Measurements from ENCODE around the gene XRCC4. TPM values are rescaled to one million over a fixed set of nuclear protein-coding genes. Genes with fewer than 3 reads are reported as not detected.
"Not testable (repeated sequence)": the region's sequence is repeated elsewhere in the genome, so short reads cannot be mapped to it uniquely, and the experiment has no call there.

XRCC4 gene
- total RNA-seq, 2 donors from 2014 or later = 2.9 to 3.4 TPM

- no peak for DNase-seq
- Mint-ChIP-seq H3K4me3 (no peak overlapping the region), H3K36me3 (ENCODE audit: low read depth) (no peaks in the 10 kb centered on the region), H3K27me3 (no peaks in the 10 kb centered on the region), H3K4me1 (peaks cover 14% of the 10 kb centered on the region), H3K27ac (no peak overlapping the region)
- ATAC-seq = no peak
- no peaks in the 10 kb centered on the region for H3K9me3 ChIP-seq (ENCODE audit: control insufficient read depth, low read length, poor library complexity, severe bottlenecking)
Measured at GRCh38 chr5:83341815-83342334, 264.5 kb downstream of the XRCC4 start.

- no peaks in the 10 kb centered on the region for H3K36me3 Mint-ChIP-seq (ENCODE audit: low read depth)
- H3K27ac Mint-ChIP-seq = no peak overlapping the region
- ATAC-seq = no peak
- H3K9me3 ChIP-seq (ENCODE audit: control insufficient read depth, low read length, poor library complexity, severe bottlenecking) = no peaks in the 10 kb centered on the region
- H3K4me3 Mint-ChIP-seq = no peak overlapping the region
- DNase-seq = no peak
- H3K27me3 Mint-ChIP-seq = no peaks in the 10 kb centered on the region
- peaks cover 14% of the 10 kb centered on the region for H3K4me1 Mint-ChIP-seq
Measured at GRCh38 chr5:83342465-83342864, 265.1 kb downstream of the XRCC4 start.

GRCh38 chr5:83343299-83343698 is 266.0 kb downstream of the XRCC4 start:
- DNase-seq = no peak
- no peaks in the 10 kb centered on the region for H3K27me3 Mint-ChIP-seq
- H3K36me3 Mint-ChIP-seq (ENCODE audit: low read depth) = no peaks in the 10 kb centered on the region
- H3K4me3 Mint-ChIP-seq = no peak overlapping the region
- no peak overlapping the region for H3K27ac Mint-ChIP-seq
- H3K9me3 ChIP-seq (ENCODE audit: control insufficient read depth, low read length, poor library complexity, severe bottlenecking) = peaks cover 2% of the 10 kb centered on the region
- H3K4me1 Mint-ChIP-seq = peaks cover 14% of the 10 kb centered on the region
- no peak for ATAC-seq

GRCh38 chr5:83345423-83345822 is 268.1 kb downstream of the XRCC4 start:
- Mint-ChIP-seq H3K4me1 (peaks cover 7% of the 10 kb centered on the region), H3K27ac (no peak overlapping the region), H3K4me3 (no peak overlapping the region), H3K36me3 (ENCODE audit: low read depth) (peaks cover 3% of the 10 kb centered on the region), H3K27me3 (no peaks in the 10 kb centered on the region)
- peaks cover 2% of the 10 kb centered on the region for H3K9me3 ChIP-seq (ENCODE audit: control insufficient read depth, low read length, poor library complexity, severe bottlenecking)
- DNase-seq (no peak), ATAC-seq (no peak)

- Mint-ChIP-seq H3K4me3 (no peak overlapping the region), H3K27me3 (no peaks in the 10 kb centered on the region)
Measured at GRCh38 chr5:83348281-83348780, 271.0 kb downstream of the XRCC4 start.

GRCh38 chr5:83353231-83353630 is 275.9 kb downstream of the XRCC4 start:
- no peaks in the 10 kb centered on the region for H3K27me3 Mint-ChIP-seq
- no peak for DNase-seq

More at GRCh38 chr5:83348281-83348780, 271.0 kb downstream of the XRCC4 start:
- Mint-ChIP-seq H3K36me3 (ENCODE audit: low read depth) (peaks cover 3% of the 10 kb centered on the region), H3K4me1 (no peaks in the 10 kb centered on the region), H3K27ac (no peak overlapping the region)
- no peak for ATAC-seq
- no peak for DNase-seq
- peaks cover 2% of the 10 kb centered on the region for H3K9me3 ChIP-seq (ENCODE audit: control insufficient read depth, low read length, poor library complexity, severe bottlenecking)

GRCh38 chr5:83353774-83354173 is 276.4 kb downstream of the XRCC4 start:
- Mint-ChIP-seq H3K4me1 (peaks cover 2% of the 10 kb centered on the region), H3K27me3 (no peaks in the 10 kb centered on the region), H3K27ac (no peak overlapping the region), H3K4me3 (no peak overlapping the region), H3K36me3 (ENCODE audit: low read depth) (peaks cover 7% of the 10 kb centered on the region)
- ATAC-seq (no peak), DNase-seq (no peak)
- H3K9me3 ChIP-seq (ENCODE audit: control insufficient read depth, low read length, poor library complexity, severe bottlenecking) = no peaks in the 10 kb centered on the region

More at GRCh38 chr5:83353231-83353630, 275.9 kb downstream of the XRCC4 start:
- Mint-ChIP-seq H3K4me1 (peaks cover 2% of the 10 kb centered on the region), H3K36me3 (ENCODE audit: low read depth) (peaks cover 7% of the 10 kb centered on the region), H3K4me3 (no peak overlapping the region), H3K27ac (no peak overlapping the region)
- no peaks in the 10 kb centered on the region for H3K9me3 ChIP-seq (ENCODE audit: control insufficient read depth, low read length, poor library complexity, severe bottlenecking)
- no peak for ATAC-seq

- H3K4me1 Mint-ChIP-seq = peaks cover 2% of the 10 kb centered on the region
- no peak for ATAC-seq
Measured at GRCh38 chr5:83354958-83355357, 277.6 kb downstream of the XRCC4 start.

GRCh38 chr5:83355482-83356014 is 278.2 kb downstream of the XRCC4 start:
- ATAC-seq; H3K27ac Mint-ChIP-seq; H3K36me3 Mint-ChIP-seq (ENCODE audit: low read depth); H3K4me3 Mint-ChIP-seq; H3K27me3 Mint-ChIP-seq; DNase-seq; H3K9me3 ChIP-seq (ENCODE audit: control insufficient read depth, low read length, poor library complexity, severe bottlenecking); H3K4me1 Mint-ChIP-seq: not testable (repeated sequence)

More at GRCh38 chr5:83354958-83355357, 277.6 kb downstream of the XRCC4 start:
- H3K9me3 ChIP-seq (ENCODE audit: control insufficient read depth, low read length, poor library complexity, severe bottlenecking) = no peaks in the 10 kb centered on the region
- no peak overlapping the region for H3K27ac Mint-ChIP-seq
- H3K4me3 Mint-ChIP-seq = no peak overlapping the region
- H3K36me3 Mint-ChIP-seq (ENCODE audit: low read depth) = peaks cover 4% of the 10 kb centered on the region
- DNase-seq = no peak
- H3K27me3 Mint-ChIP-seq = no peaks in the 10 kb centered on the region

GRCh38 chr5:83357621-83358231 is 280.4 kb downstream of the XRCC4 start:
- no peaks in the 10 kb centered on the region for H3K9me3 ChIP-seq (ENCODE audit: control insufficient read depth, low read length, poor library complexity, severe bottlenecking)
- DNase-seq = no peak
- H3K27ac Mint-ChIP-seq = no peak overlapping the region
- no peak overlapping the region for H3K4me3 Mint-ChIP-seq
- peaks cover 4% of the 10 kb centered on the region for H3K36me3 Mint-ChIP-seq (ENCODE audit: low read depth)
- no peak for ATAC-seq
- peaks cover 2% of the 10 kb centered on the region for H3K4me1 Mint-ChIP-seq
- no peaks in the 10 kb centered on the region for H3K27me3 Mint-ChIP-seq

- no peaks in the 10 kb centered on the region for H3K27me3 Mint-ChIP-seq
- H3K36me3 Mint-ChIP-seq (ENCODE audit: low read depth) = no peaks in the 10 kb centered on the region
- ATAC-seq (no peak), DNase-seq (no peak)
- H3K4me1 Mint-ChIP-seq = peaks cover 2% of the 10 kb centered on the region
- H3K27ac Mint-ChIP-seq = no peak overlapping the region
- H3K9me3 ChIP-seq (ENCODE audit: control insufficient read depth, low read length, poor library complexity, severe bottlenecking) = no peaks in the 10 kb centered on the region
- H3K4me3 Mint-ChIP-seq = no peak overlapping the region
Measured at GRCh38 chr5:83360573-83360972, 283.2 kb downstream of the XRCC4 start.

- Mint-ChIP-seq H3K27me3 (no peaks in the 10 kb centered on the region), H3K4me1 (no peaks in the 10 kb centered on the region), H3K4me3 (no peak overlapping the region), H3K27ac (no peak overlapping the region), H3K36me3 (ENCODE audit: low read depth) (no peaks in the 10 kb centered on the region)
- no peaks in the 10 kb centered on the region for H3K9me3 ChIP-seq (ENCODE audit: control insufficient read depth, low read length, poor library complexity, severe bottlenecking)
- DNase-seq = no peak
- no peak for ATAC-seq
Measured at GRCh38 chr5:83362526-83362925, 285.2 kb downstream of the XRCC4 start.

GRCh38 chr5:83363111-83363885 is 286.0 kb downstream of the XRCC4 start:
- ATAC-seq (no peak), DNase-seq (no peak)
- Mint-ChIP-seq H3K27me3 (no peaks in the 10 kb centered on the region), H3K4me3 (no peak overlapping the region), H3K36me3 (ENCODE audit: low read depth) (no peaks in the 10 kb centered on the region), H3K27ac (no peak overlapping the region), H3K4me1 (no peaks in the 10 kb centered on the region)
- H3K9me3 ChIP-seq (ENCODE audit: control insufficient read depth, low read length, poor library complexity, severe bottlenecking) = no peaks in the 10 kb centered on the region

Measured in T-helper 17 cell (primary cell).